ENCODE data around the gene ZFHX3.

The ZFHX3 gene

GRCh38 chr16:72865258-72865657 is 182.7 kb downstream of the ZFHX3 start:
- DNase-seq, result no peak

GRCh38 chr16:72864130-72864833 is 183.6 kb downstream of the ZFHX3 start:
- DNase-seq, result no peak

- DNase-seq, result no peak
Measured at GRCh38 chr16:72862090-72862489, 185.8 kb downstream of the ZFHX3 start.

- no peak for DNase-seq
Measured at GRCh38 chr16:72860726-72861562, 187.0 kb downstream of the ZFHX3 start.

- no peak for DNase-seq
Measured at GRCh38 chr16:72859581-72859980, 188.3 kb downstream of the ZFHX3 start.

GRCh38 chr16:72858665-72859493 is 189.0 kb downstream of the ZFHX3 start:
- DNase-seq, result no peak

- DNase-seq, result no peak
Measured at GRCh38 chr16:72857834-72858664, 189.9 kb downstream of the ZFHX3 start.

GRCh38 chr16:72856797-72857196 is 191.1 kb downstream of the ZFHX3 start:
- DNase-seq, result no peak

GRCh38 chr16:72854267-72854959 is 193.5 kb downstream of the ZFHX3 start:
- no peak for DNase-seq

GRCh38 chr16:72853575-72854266 is 194.2 kb downstream of the ZFHX3 start:
- DNase-seq, result no peak

GRCh38 chr16:72852421-72852820 is 195.5 kb downstream of the ZFHX3 start:
- no peak for DNase-seq

- DNase-seq, result no peak
Measured at GRCh38 chr16:72850853-72851252, 197.1 kb downstream of the ZFHX3 start.

GRCh38 chr16:72850021-72850420 is 197.9 kb downstream of the ZFHX3 start:
- DNase-seq, result no peak

GRCh38 chr16:72848759-72849664 is 198.9 kb downstream of the ZFHX3 start:
- no peak for DNase-seq

GRCh38 chr16:72848028-72848400 is 199.9 kb downstream of the ZFHX3 start:
- DNase-seq, result no peak

- DNase-seq, result no peak
Measured at GRCh38 chr16:72847187-72848027, 200.5 kb downstream of the ZFHX3 start.

- no peak for DNase-seq
Measured at GRCh38 chr16:72846594-72846993, 201.3 kb downstream of the ZFHX3 start.

GRCh38 chr16:72845322-72846020 is 202.5 kb downstream of the ZFHX3 start:
- DNase-seq, result no peak
